Memory B cell (primary cell): ENCODE measurements around the gene TEX261.

Experiments used
- ATAC-seq: fragments of 150-1000 bp; cut with Tn5 transposase; 2 replicates; pipeline ENCODE4 v1.10.0; 2021; ENCODE audit warnings: low read depth, mild to moderate bottlenecking, moderate library complexity
- DNase-seq, 2 donors: peaks; one replicate each; pipeline ENCODE4 v3.0.0; 2022; ENCODE audit warnings: low spot score in 2 of 2
- H3K27ac Mint-ChIP-seq: one replicate; pipeline ENCODE4 v1.8.0; 2022; ENCODE audit warnings: mild to moderate bottlenecking, moderate library complexity, mixed read lengths
- H3K27me3 Mint-ChIP-seq: one replicate; pipeline ENCODE4 v1.8.0; 2022; ENCODE audit warnings: mixed read lengths
- H3K36me3 Mint-ChIP-seq: one replicate; pipeline ENCODE4 v1.8.0; 2022; ENCODE audit warnings: mild to moderate bottlenecking, mixed read lengths
- H3K4me1 Mint-ChIP-seq: one replicate; pipeline ENCODE4 v1.8.0; 2022; ENCODE audit warnings: mixed read lengths
- H3K4me3 Mint-ChIP-seq: one replicate; pipeline ENCODE4 v1.8.0; 2022; ENCODE audit warnings: mild to moderate bottlenecking, moderate library complexity, mixed read lengths
- H3K9me3 Mint-ChIP-seq: one replicate; pipeline ENCODE4 v1.8.0; 2022; ENCODE audit warnings: mixed read lengths

The TEX261 gene

DNA sequence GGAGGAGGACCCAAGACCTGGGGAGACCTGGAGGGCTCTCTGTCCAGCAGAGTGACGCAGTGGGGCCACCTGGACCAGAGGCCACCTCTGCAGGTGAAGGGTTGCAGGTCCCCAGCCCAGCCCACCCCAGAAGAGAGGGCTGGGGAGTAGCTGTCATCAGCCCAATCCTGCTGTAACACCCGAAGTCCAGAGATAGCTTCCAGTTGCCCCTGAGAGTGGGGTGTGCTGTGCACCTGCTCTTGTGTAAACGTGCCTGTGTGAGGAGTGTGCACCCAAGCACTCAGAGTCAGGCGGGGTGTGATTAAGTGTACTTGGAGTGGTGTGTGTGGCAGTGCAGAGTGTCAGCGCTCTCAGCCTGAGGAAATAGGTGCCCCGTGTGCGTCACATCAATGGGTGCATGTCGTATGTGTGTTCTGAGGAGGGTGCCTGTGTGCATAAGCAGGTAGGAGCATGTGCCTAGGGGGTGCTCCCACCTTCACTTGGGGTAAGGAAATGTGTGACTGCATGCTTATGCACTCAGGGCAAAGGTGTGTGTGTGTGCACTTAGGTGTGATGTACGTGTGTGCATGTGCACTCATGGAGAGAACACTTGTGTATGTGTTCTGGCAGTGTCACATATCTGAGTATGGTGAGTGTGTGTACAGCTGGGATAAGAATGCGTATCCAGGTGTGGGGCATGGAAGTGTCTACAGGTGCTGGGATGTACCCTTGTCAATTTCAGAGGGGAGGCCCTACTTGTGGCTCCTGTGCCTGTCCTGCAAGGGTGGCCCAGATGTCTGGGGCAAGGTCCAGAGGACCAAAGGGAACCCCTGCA, 58.3 kb downstream of the TEX261 start:
- DNase-seq, result no peak
- no peaks in the 10 kb centered on the region for H3K36me3 Mint-ChIP-seq
- no peaks in the 10 kb centered on the region for H3K4me1 Mint-ChIP-seq
- no peak overlapping the region for H3K4me3 Mint-ChIP-seq
- ATAC-seq, result no peak
- H3K9me3 Mint-ChIP-seq, result no peaks in the 10 kb centered on the region
- H3K27me3 Mint-ChIP-seq, result peaks cover 7% of the 10 kb centered on the region
- H3K27ac Mint-ChIP-seq, result no peak overlapping the region
